ENCODE measurements around the gene ALDH18A1.

Gene ALDH18A1

DNA sequence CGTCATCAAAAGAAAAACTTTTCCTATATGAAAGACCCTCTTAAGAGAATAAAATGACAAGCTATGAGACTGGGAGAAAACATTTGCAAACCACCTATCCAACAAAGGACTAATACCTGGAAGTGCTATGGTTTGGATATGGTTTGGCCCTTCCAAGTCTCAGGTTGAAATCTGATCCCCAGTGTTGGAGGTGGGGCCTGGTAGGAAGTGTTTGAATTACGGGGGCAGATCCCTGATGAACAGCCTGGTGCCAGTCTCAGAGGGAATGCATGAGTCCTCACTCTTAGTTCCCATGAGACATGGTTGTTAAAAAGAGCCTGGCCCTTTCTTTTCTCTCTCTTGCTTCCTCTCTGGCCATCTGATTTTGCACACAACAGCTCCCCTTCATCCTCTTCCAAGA is 6.3 kb downstream of the ALDH18A1 start:
- TF ChIP-seq, protein P1, sequence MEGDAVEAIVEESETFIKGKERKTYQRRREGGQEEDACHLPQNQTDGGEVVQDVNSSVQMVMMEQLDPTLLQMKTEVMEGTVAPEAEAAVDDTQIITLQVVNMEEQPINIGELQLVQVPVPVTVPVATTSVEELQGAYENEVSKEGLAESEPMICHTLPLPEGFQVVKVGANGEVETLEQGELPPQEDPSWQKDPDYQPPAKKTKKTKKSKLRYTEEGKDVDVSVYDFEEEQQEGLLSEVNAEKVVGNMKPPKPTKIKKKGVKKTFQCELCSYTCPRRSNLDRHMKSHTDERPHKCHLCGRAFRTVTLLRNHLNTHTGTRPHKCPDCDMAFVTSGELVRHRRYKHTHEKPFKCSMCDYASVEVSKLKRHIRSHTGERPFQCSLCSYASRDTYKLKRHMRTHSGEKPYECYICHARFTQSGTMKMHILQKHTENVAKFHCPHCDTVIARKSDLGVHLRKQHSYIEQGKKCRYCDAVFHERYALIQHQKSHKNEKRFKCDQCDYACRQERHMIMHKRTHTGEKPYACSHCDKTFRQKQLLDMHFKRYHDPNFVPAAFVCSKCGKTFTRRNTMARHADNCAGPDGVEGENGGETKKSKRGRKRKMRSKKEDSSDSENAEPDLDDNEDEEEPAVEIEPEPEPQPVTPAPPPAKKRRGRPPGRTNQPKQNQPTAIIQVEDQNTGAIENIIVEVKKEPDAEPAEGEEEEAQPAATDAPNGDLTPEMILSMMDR (IDR thresholded peaks at IDR 0.05; ENCODE audit: borderline replicate concordance, insufficient read depth, low read depth, low read length): no peak

DNA sequence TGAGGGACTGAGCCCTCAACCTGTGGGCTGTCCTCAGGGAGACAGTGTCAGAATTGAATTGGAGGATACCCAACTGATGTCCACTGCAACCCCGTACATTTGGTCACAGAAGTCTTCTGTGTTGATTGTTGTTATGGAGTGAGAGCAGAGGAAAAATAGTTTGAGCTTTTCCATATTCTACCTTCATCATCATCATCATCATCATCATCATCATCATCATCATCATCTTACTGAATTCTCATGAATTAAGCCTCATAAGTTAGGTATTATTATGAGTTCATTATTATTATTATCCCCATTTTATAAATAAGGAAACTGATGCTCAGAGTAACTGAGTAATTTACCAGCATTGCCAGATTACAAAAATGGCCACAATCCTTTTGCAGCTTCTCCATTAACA is 8.4 kb downstream of the ALDH18A1 start:
- TF ChIP-seq, protein P1 (IDR thresholded peaks at IDR 0.05; ENCODE audit: borderline replicate concordance, insufficient read depth, low read depth, low read length): no peak
- no peak overlapping the region for H3K4me3 ChIP-seq (ENCODE audit: low read depth, low read length)

More for the DNA sequence above, 6.3 kb downstream of the ALDH18A1 start:
- H3K4me3 ChIP-seq (ENCODE audit: low read depth, low read length): no peak overlapping the region

DNA sequence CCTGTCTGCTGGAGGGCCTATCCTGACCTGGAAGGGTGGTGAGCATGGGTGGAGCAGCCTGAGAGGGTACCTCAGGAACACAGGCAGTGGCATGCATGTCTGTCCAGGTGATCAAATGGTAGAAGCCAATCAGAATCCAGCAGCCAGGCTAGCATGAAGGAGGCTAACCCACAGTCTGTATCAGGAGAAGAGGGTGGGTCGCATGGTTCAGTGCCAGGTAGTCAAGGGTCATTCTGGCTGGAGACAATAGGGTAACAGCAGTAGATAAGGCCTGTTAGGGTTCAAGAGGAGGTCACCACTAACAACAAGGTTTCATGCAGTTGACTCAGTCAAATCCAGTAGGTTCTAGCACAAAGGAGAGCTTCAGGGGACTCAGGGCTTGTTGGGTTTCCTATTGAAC is 10.4 kb downstream of the ALDH18A1 start:
- TF ChIP-seq, protein P1 (IDR thresholded peaks at IDR 0.05; ENCODE audit: borderline replicate concordance, insufficient read depth, low read depth, low read length): no peak
- no peak overlapping the region for H3K4me3 ChIP-seq (ENCODE audit: low read depth, low read length)

DNA sequence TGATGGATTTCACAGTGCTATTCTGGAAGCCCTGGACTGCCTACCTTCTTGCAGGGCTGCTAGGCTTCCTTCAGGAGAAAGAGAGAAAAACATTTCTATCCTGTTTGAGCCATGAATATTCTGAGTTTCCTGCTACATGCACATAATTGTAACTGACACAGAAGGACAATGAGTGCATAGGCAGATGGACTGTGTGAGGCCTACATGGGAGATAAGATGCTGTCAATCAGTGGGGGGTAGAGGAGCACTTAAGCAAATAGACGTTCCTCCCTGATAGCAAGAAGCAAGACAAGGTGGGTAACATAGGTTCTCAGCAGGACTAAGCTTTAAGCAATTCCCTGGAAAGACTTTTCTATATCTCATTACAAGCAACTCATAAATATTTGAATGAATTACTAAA is 11.6 kb downstream of the ALDH18A1 start:
- H3K4me3 ChIP-seq (ENCODE audit: low read depth, low read length): no peak overlapping the region
- TF ChIP-seq, protein P1 (IDR thresholded peaks at IDR 0.05; ENCODE audit: borderline replicate concordance, insufficient read depth, low read depth, low read length): no peak

DNA sequence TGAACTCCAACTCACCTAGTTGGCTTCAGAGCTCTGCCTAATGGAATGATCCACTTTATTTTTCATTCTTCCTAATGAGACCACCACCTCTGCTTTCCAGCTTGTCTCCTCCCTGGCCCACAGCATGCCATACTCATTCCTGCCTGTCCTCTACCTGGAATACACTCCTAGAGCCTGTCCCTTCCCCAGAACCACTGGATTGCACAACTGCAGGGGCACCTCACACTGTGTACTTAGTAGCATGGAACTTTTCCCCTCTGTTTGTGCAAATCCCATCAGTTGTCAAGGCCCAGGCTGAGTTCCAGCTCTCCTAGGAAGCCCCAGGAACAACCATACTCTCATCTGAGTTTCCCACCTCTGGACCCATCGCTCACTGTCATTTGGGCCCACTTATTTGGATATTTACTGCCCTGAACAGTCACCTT is 15.6 kb downstream of the ALDH18A1 start:
- no peak overlapping the region for H3K4me3 ChIP-seq (ENCODE audit: low read depth, low read length)
- TF ChIP-seq, protein P1 (IDR thresholded peaks at IDR 0.05; ENCODE audit: borderline replicate concordance, insufficient read depth, low read depth, low read length): no peak

DNA sequence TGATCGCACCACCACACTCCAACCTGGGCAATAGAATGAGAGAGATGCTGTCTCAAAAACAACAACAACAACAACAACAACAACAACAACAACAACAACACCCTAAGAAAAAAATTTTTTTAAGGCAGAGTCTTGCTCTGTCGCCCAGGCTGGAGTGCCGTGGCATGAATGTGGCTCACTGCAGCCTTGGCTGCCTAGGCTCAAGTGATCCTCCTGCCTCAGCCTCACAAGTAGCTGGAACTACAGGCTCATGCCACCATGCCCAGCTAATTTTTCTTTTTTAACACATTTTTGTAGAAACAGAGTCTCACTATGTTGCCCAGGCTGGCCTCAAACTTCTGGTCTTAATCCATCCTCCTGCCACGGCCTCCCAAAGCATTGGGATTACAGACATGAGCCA is 18.6 kb downstream of the ALDH18A1 start:
- TF ChIP-seq, protein P1 (IDR thresholded peaks at IDR 0.05; ENCODE audit: borderline replicate concordance, insufficient read depth, low read depth, low read length): no peak

DNA sequence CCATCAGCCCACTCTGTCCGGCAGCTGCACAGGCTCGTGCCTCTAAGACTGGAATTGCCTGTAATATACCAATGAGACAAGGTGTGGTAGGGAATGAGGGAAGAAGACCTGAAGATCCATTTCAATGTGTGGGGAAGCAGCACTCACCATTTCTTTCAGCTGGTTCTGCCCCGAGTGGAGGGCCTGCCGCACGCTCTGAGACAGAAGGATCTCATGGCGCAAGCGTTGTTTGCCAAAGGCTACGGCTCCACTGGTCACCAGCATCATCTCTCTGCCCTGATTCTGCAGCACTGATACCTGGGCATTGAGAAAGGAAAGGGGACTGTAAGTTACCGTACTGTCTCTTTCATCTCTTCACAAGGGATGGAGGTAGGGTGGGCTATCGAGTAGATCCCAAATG is 19.4 kb downstream of the ALDH18A1 start:
- TF ChIP-seq, protein P1 (IDR thresholded peaks at IDR 0.05; ENCODE audit: borderline replicate concordance, insufficient read depth, low read depth, low read length): no peak
- no peak overlapping the region for H3K4me3 ChIP-seq (ENCODE audit: low read depth, low read length)

More for the DNA sequence above, 18.6 kb downstream of the ALDH18A1 start:
- H3K4me3 ChIP-seq (ENCODE audit: low read depth, low read length): no peak overlapping the region

Data from GM12875 (cell line).